Activated CD4-positive, alpha-beta T cell treated with anti-CD3 and anti-CD28 coated beads, Interleukin-2, amount 10 ng/mL, durations not matched to agents 24 days and 14 days (primary cell): ENCODE results near the gene GGTA1. TPM values are rescaled to one million over a fixed set of nuclear protein-coding genes. Genes with fewer than 3 reads are reported as not detected.
"Not testable (repeated sequence)": the region's sequence is repeated elsewhere in the genome, so short reads cannot be mapped to it uniquely, and the experiment has no call there.

Experiments used
- DNase-seq: peaks from one replicate; pipeline ENCODE4 v3.0.0; 2022
- H3K27ac Mint-ChIP-seq: one replicate; pipeline ENCODE4 v1.8.0; 2022; ENCODE audit warnings: mild to moderate bottlenecking, mixed read lengths
- H3K27me3 Mint-ChIP-seq: one replicate; pipeline ENCODE4 v1.8.0; 2022; ENCODE audit warnings: mixed read lengths
- H3K36me3 Mint-ChIP-seq: one replicate; pipeline ENCODE4 v1.8.0; 2022; ENCODE audit warnings: low read depth, mild to moderate bottlenecking, mixed read lengths
- H3K4me1 Mint-ChIP-seq: one replicate; pipeline ENCODE4 v1.8.0; 2021; ENCODE audit warnings: mixed read lengths
- H3K4me3 Mint-ChIP-seq: one replicate; pipeline ENCODE4 v1.8.0; 2022; ENCODE audit warnings: mild to moderate bottlenecking, moderate library complexity, mixed read lengths
- H3K9me3 Mint-ChIP-seq: one replicate; pipeline ENCODE4 v1.8.0; 2021; ENCODE audit warnings: mixed read lengths
- intact Hi-C: fragments of 100-400 bp; cut with micrococcal nuclease; formaldehyde crosslinking; loops from one replicate; pipeline ENCODE4 v1.15.1; 2023
- total RNA-seq: library from RNA; stranded (reverse); gene quantifications from 2 replicates; pipeline ENCODE4 v1.2.3, GENCODE V29; 2022

GGTA1 gene
- total RNA-seq, 1 donor from 2014 or later: not detected

- Mint-ChIP-seq H3K4me1 (peaks cover 3% of the 10 kb centered on the region), H3K36me3 (no peaks in the 10 kb centered on the region), H3K9me3 (no peaks in the 10 kb centered on the region), H3K27me3 (peaks cover 31% of the 10 kb centered on the region), H3K27ac (no peak overlapping the region), H3K4me3 (no peak overlapping the region)
- DNase-seq: peak; percentile 69
- intact Hi-C loops: loop anchor here (5.0 kb wide), 1 partner anchor 34 kb away; the partner anchor contains the start of gene GGTA1
These were observed 36.4 kb downstream of the GGTA1 start for GRCh38 chr9:121463026-121463807.

GRCh38 chr9:121459513-121459912, 40.1 kb downstream of the GGTA1 start:
- Mint-ChIP-seq H3K9me3 (no peaks in the 10 kb centered on the region), H3K27me3 (peaks cover 36% of the 10 kb centered on the region), H3K4me1 (peaks cover 14% of the 10 kb centered on the region), H3K4me3 (no peak overlapping the region), H3K36me3 (no peaks in the 10 kb centered on the region), H3K27ac (no peak overlapping the region)
- no peak for DNase-seq
- intact Hi-C loops: loop anchor here (5.0 kb wide), 2 partner anchors 102 to 1348 kb away; no protein-coding TSS in a partner anchor

GRCh38 chr9:121458449-121458848, 41.2 kb downstream of the GGTA1 start:
- intact Hi-C loops: loop anchor here (5.0 kb wide), 2 partner anchors 101 to 1349 kb away; no protein-coding TSS in a partner anchor
- peaks cover 14% of the 10 kb centered on the region for H3K4me1 Mint-ChIP-seq
- H3K27ac Mint-ChIP-seq, H3K4me3 Mint-ChIP-seq, H3K9me3 Mint-ChIP-seq, DNase-seq, H3K36me3 Mint-ChIP-seq: not testable (repeated sequence)
- peaks cover 33% of the 10 kb centered on the region for H3K27me3 Mint-ChIP-seq

- DNase-seq: peak; percentile 77
- H3K36me3 Mint-ChIP-seq: no peaks in the 10 kb centered on the region
- no peaks in the 10 kb centered on the region for H3K9me3 Mint-ChIP-seq
- H3K27me3 Mint-ChIP-seq: peaks cover 29% of the 10 kb centered on the region
- peak overlapping the region; percentile 34 for H3K4me3 Mint-ChIP-seq
- intact Hi-C loops: loop anchor here (5.0 kb wide), 2 partner anchors 98 to 1352 kb away; no protein-coding TSS in a partner anchor
- peaks cover 21% of the 10 kb centered on the region for H3K4me1 Mint-ChIP-seq
- peak overlapping the region; percentile 41 for H3K27ac Mint-ChIP-seq
These were observed 44.0 kb downstream of the GGTA1 start for GRCh38 chr9:121455527-121456239.

- H3K9me3 Mint-ChIP-seq: no peaks in the 10 kb centered on the region
- intact Hi-C loops: loop anchor here (5.0 kb wide), 2 partner anchors 98 to 1352 kb away; no protein-coding TSS in a partner anchor
- no peaks in the 10 kb centered on the region for H3K36me3 Mint-ChIP-seq
- H3K27me3 Mint-ChIP-seq: peaks cover 27% of the 10 kb centered on the region
- peak overlapping the region; percentile 34 for H3K4me3 Mint-ChIP-seq
- no peak for DNase-seq
- H3K27ac Mint-ChIP-seq: no peak overlapping the region
- peaks cover 21% of the 10 kb centered on the region for H3K4me1 Mint-ChIP-seq
These were observed 44.7 kb downstream of the GGTA1 start for GRCh38 chr9:121454972-121455371.

GRCh38 chr9:121453232-121453892, 46.3 kb downstream of the GGTA1 start:
- peaks cover 21% of the 10 kb centered on the region for H3K27me3 Mint-ChIP-seq
- intact Hi-C loops: no loop called here
- H3K36me3 Mint-ChIP-seq: no peaks in the 10 kb centered on the region
- peaks cover 21% of the 10 kb centered on the region for H3K4me1 Mint-ChIP-seq
- H3K4me3 Mint-ChIP-seq: no peak overlapping the region
- H3K27ac Mint-ChIP-seq: no peak overlapping the region
- DNase-seq: no peak
- H3K9me3 Mint-ChIP-seq: no peaks in the 10 kb centered on the region

GRCh38 chr9:121452085-121452484, 47.6 kb downstream of the GGTA1 start:
- intact Hi-C loops: no loop called here
- H3K9me3 Mint-ChIP-seq: no peaks in the 10 kb centered on the region
- peaks cover 22% of the 10 kb centered on the region for H3K27me3 Mint-ChIP-seq
- H3K27ac Mint-ChIP-seq: no peak overlapping the region
- H3K4me1 Mint-ChIP-seq: peaks cover 31% of the 10 kb centered on the region
- DNase-seq: no peak
- no peaks in the 10 kb centered on the region for H3K36me3 Mint-ChIP-seq
- H3K4me3 Mint-ChIP-seq: no peak overlapping the region

GRCh38 chr9:121451586-121451985, 48.1 kb downstream of the GGTA1 start:
- intact Hi-C loops: no loop called here
- H3K4me3 Mint-ChIP-seq: no peak overlapping the region

GRCh38 chr9:121450241-121450640, 49.4 kb downstream of the GGTA1 start:
- intact Hi-C loops: no loop called here
- Mint-ChIP-seq H3K27ac (no peak overlapping the region), H3K4me1 (peaks cover 25% of the 10 kb centered on the region), H3K27me3 (peaks cover 29% of the 10 kb centered on the region), H3K4me3 (no peak overlapping the region), H3K36me3 (no peaks in the 10 kb centered on the region), H3K9me3 (no peaks in the 10 kb centered on the region)
- DNase-seq: no peak

More at GRCh38 chr9:121451586-121451985, 48.1 kb downstream of the GGTA1 start:
- Mint-ChIP-seq H3K36me3 (no peaks in the 10 kb centered on the region), H3K9me3 (no peaks in the 10 kb centered on the region), H3K27ac (no peak overlapping the region), H3K4me1 (peaks cover 32% of the 10 kb centered on the region), H3K27me3 (peaks cover 19% of the 10 kb centered on the region)
- DNase-seq: no peak

- H3K4me3 Mint-ChIP-seq: no peak overlapping the region
- no peak for DNase-seq
- no peaks in the 10 kb centered on the region for H3K9me3 Mint-ChIP-seq
- no peaks in the 10 kb centered on the region for H3K36me3 Mint-ChIP-seq
- peaks cover 22% of the 10 kb centered on the region for H3K4me1 Mint-ChIP-seq
- H3K27ac Mint-ChIP-seq: no peak overlapping the region
- peaks cover 32% of the 10 kb centered on the region for H3K27me3 Mint-ChIP-seq
- intact Hi-C loops: no loop called here
These were observed 49.9 kb downstream of the GGTA1 start for GRCh38 chr9:121449786-121450185.

- Mint-ChIP-seq H3K27me3 (peaks cover 46% of the 10 kb centered on the region), H3K4me3 (no peak overlapping the region), H3K27ac (no peak overlapping the region), H3K36me3 (no peaks in the 10 kb centered on the region), H3K4me1 (peaks cover 16% of the 10 kb centered on the region), H3K9me3 (no peaks in the 10 kb centered on the region)
- no peak for DNase-seq
- intact Hi-C loops: no loop called here
These were observed 52.3 kb downstream of the GGTA1 start for GRCh38 chr9:121447321-121447834.

GRCh38 chr9:121445986-121446385, 53.7 kb downstream of the GGTA1 start:
- intact Hi-C loops: loop anchor here (1.0 kb wide), 1 partner anchor 52 kb away; no protein-coding TSS in a partner anchor
- no peaks in the 10 kb centered on the region for H3K36me3 Mint-ChIP-seq

GRCh38 chr9:121443981-121444380, 55.7 kb downstream of the GGTA1 start:
- DNase-seq: no peak
- peaks cover 59% of the 10 kb centered on the region for H3K27me3 Mint-ChIP-seq
- intact Hi-C loops: no loop called here
- no peak overlapping the region for H3K27ac Mint-ChIP-seq
- no peak overlapping the region for H3K4me3 Mint-ChIP-seq
- no peaks in the 10 kb centered on the region for H3K36me3 Mint-ChIP-seq
- peaks cover 11% of the 10 kb centered on the region for H3K4me1 Mint-ChIP-seq
- H3K9me3 Mint-ChIP-seq: no peaks in the 10 kb centered on the region

More at GRCh38 chr9:121445986-121446385, 53.7 kb downstream of the GGTA1 start:
- Mint-ChIP-seq H3K27ac (no peak overlapping the region), H3K4me3 (no peak overlapping the region), H3K4me1 (peaks cover 11% of the 10 kb centered on the region), H3K9me3 (no peaks in the 10 kb centered on the region), H3K27me3 (peaks cover 53% of the 10 kb centered on the region)
- DNase-seq: no peak
